Keratinocyte (primary cell): ENCODE measurements around the gene PAX5.

Experiments
- EZH2 ChIP-seq: IDR thresholded peaks from one replicate; pipeline ENCODE4 v1.6.1; 2012; ENCODE audit warnings: inconsistent platforms, mild to moderate bottlenecking, low read length, moderate library complexity
- TF ChIP-seq, protein P1 (sequence below), 3 experiments: IDR thresholded peaks in 1 of 3; conservative IDR thresholded peaks in 1 of 3; optimal IDR thresholded peaks in 1 of 3; 2 replicates in 2 of 3; 3 replicates in 1 of 3; pipeline versions ENCODE3 to v1.5.1; 2011; ENCODE audit warnings: low read length in 3 of 3, mild to moderate bottlenecking in 3 of 3, moderate library complexity in 2 of 3, control low read depth in 1 of 3, inconsistent platforms in 1 of 3; ENCODE audit not compliant: insufficient read depth in 2 of 3; ENCODE audit errors: extremely low read depth in 1 of 3

DNA sequence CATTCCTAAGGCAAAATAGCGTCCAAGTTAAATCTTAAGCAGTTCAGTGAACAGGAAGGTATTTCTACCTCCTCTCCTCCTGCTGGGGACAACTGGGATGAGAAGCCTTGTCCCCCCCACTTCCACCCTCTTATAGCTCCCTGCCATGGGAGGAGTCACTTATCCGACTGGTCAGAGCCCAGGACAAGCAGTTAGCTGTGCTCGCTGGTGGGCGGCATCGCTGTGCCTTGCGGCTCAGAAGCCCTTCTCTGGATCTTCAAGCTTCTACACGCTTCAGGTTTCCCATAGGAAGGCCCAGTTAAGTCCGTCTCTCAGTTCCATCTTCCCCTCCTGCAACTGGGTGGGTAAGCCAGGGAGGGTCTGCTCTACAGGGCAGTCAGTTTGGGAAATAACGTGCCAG lies 77.2 kb downstream of the PAX5 start:
- TF ChIP-seq, protein P1, sequence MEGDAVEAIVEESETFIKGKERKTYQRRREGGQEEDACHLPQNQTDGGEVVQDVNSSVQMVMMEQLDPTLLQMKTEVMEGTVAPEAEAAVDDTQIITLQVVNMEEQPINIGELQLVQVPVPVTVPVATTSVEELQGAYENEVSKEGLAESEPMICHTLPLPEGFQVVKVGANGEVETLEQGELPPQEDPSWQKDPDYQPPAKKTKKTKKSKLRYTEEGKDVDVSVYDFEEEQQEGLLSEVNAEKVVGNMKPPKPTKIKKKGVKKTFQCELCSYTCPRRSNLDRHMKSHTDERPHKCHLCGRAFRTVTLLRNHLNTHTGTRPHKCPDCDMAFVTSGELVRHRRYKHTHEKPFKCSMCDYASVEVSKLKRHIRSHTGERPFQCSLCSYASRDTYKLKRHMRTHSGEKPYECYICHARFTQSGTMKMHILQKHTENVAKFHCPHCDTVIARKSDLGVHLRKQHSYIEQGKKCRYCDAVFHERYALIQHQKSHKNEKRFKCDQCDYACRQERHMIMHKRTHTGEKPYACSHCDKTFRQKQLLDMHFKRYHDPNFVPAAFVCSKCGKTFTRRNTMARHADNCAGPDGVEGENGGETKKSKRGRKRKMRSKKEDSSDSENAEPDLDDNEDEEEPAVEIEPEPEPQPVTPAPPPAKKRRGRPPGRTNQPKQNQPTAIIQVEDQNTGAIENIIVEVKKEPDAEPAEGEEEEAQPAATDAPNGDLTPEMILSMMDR (optimal IDR thresholded peaks at IDR 0.05 in 1 of 3, IDR thresholded peaks at IDR 0.05 in 1 of 3, conservative IDR thresholded peaks at IDR 0.05 in 1 of 3; ENCODE audit: extremely low read depth in 1 of 3, insufficient read depth in 2 of 3, low read length in 3 of 3), result no peak
- no peak for TF ChIP-seq EZH2
